ENCODE results near the gene CR2. TPM values are rescaled to one million over a fixed set of nuclear protein-coding genes. Genes with fewer than 3 reads are reported as not detected.
"Not testable (repeated sequence)": the region's sequence is repeated elsewhere in the genome, so short reads cannot be mapped to it uniquely, and the experiment has no call there.

The CR2 gene
- total RNA-seq, 1 donor from 2014 or later, result not detected

DNA sequence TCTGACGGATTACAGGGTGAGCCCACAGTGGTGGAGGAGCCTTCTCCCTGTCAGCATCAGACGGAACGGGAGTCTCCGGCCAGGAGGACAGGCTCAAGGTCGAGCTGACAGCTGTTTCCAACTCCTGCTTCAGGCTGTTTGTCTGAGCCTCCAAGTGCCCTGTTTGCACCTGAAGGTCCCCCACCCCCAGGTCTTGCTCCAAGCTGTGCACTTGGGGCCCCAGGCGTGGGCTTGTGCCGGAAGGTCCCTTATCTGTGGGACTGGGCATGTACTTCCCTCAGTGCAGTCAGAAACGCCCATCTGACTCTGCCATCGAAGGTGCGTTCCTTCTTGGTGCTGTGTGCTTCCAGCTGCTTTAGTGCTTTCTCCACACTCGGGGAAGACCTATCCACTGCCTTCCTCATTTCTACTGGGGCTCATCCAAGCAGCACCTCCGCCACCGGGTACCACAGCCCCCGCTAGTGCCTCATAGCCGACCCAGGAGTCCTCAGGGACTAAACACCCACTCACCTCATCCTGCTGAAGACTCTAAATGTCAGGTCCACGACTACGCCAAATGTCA lies 29.5 kb upstream of the CR2 start:
- Mint-ChIP-seq H3K4me3 (no peak overlapping the region), H3K27me3 (ENCODE audit: insufficient read depth) (peaks cover 19% of the 10 kb centered on the region), H3K9me3 (peaks cover 7% of the 10 kb centered on the region), H3K27ac (no peak overlapping the region), H3K4me1 (ENCODE audit: low read depth) (no peaks in the 10 kb centered on the region), H3K36me3 (ENCODE audit: low read depth) (no peaks in the 10 kb centered on the region)
- intact Hi-C loops (cut with micrococcal nuclease), result no loop called here
- DNase-seq (ENCODE audit: low spot score), result no peak

DNA sequence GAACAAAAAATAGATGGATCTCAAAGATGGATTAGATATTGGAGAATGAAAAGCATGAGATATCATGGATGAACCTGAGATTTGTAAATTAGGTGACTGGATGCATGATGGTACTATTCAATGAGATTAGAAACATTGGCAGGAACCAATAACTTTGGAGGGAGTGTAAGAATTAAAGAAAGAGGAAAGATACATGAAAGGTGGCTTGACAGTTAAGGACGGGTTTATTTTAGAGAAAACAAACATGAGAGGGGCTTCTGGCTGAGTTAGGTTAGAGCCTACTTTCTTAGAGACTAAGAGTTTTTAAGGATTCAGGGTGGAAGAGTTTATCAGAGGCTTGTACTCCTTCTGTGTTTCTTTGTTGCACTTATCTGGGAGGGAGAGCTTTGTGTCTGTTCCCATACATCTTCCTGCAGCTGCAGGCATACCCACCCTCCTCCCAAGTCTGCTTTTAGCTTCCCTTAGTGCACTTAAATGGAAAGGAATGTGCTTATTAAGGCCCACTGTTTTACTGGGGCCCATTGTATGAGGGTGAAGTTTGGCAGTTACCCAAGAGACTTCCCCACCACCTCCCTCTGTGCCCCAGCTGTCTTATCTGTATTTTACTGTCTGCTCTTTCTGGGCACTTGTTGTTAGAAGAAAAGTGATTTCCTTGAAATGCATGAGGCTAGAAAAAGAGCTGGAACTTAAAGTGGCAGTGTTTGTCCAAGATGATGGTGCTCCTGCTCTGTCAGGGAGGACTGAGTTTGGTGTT lies 26.1 kb upstream of the CR2 start:
- Mint-ChIP-seq H3K27me3 (ENCODE audit: insufficient read depth) (peaks cover 23% of the 10 kb centered on the region), H3K27ac (no peak overlapping the region), H3K4me3 (no peak overlapping the region), H3K4me1 (ENCODE audit: low read depth) (no peaks in the 10 kb centered on the region), H3K36me3 (ENCODE audit: low read depth) (no peaks in the 10 kb centered on the region), H3K9me3 (no peaks in the 10 kb centered on the region)
- intact Hi-C loops (cut with micrococcal nuclease), result no loop called here
- no peak for DNase-seq (ENCODE audit: low spot score)

DNA sequence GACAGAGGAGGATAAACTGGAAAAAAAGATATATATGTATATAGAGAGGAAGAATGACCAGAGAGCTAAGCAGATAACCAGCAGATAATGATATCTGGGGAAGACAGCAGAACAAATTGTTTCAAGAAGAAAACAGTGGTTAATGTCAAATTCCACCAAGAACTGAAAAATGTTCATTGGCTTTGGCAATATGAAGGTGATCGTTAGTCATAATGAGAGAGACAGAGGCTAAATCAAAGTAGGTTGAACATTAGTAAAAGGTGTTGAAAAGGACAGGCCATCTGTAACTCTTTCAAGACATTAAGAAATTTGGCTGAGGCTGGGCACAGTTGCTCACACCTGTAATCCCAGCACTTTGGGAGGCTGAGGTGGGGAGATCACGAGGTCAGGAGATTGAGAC lies 25.3 kb upstream of the CR2 start:
- no peak overlapping the region for H3K4me3 Mint-ChIP-seq
- intact Hi-C loops (cut with micrococcal nuclease), result no loop called here
- H3K36me3 Mint-ChIP-seq (ENCODE audit: low read depth), result no peaks in the 10 kb centered on the region
- H3K27me3 Mint-ChIP-seq (ENCODE audit: insufficient read depth), result peaks cover 23% of the 10 kb centered on the region
- no peak overlapping the region for H3K27ac Mint-ChIP-seq
- no peaks in the 10 kb centered on the region for H3K4me1 Mint-ChIP-seq (ENCODE audit: low read depth)
- no peak for DNase-seq (ENCODE audit: low spot score)
- H3K9me3 Mint-ChIP-seq, result no peaks in the 10 kb centered on the region

DNA sequence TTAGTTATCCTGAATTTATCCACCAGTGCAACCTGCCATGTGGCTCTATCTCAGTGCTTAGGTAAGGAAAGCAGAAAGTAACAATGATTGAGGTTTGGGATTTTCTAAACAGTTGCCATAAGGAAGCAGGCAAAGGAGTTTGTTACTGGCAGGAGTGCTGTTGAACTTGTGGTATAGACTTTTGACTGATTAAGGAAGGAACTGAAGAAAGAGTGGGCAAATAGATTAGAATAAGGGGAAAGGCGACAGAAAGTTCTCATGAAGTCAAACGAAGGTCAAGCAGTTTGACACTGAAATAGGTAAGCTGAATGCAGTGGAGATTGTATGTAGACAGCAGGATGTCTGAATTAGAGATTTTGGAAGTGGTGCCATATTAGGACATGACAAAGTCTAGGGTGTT lies 24.2 kb upstream of the CR2 start:
- Mint-ChIP-seq H3K27me3 (ENCODE audit: insufficient read depth) (peaks cover 23% of the 10 kb centered on the region), H3K9me3 (no peaks in the 10 kb centered on the region), H3K4me1 (ENCODE audit: low read depth) (no peaks in the 10 kb centered on the region), H3K36me3 (ENCODE audit: low read depth) (no peaks in the 10 kb centered on the region), H3K27ac (no peak overlapping the region), H3K4me3 (no peak overlapping the region)
- no peak for DNase-seq (ENCODE audit: low spot score)
- intact Hi-C loops (cut with micrococcal nuclease), result no loop called here

DNA sequence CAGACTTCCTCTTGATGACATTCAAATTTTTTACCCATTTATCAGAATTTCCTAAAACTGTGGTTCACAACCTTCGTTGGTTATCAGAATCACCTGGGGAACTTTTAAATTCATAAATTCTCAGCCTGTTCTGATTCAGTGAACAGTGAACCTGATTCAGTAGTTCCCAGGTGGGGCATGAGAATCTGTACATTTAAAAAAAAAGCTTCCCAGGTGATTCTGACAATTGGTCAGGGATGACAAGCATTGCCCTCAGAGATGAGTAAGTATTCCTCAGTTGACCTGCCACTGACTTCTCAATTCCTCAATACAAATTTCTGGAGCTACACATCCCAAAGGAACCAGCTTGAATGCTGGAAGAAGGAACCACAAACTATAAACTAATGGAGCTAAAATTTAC lies 23.5 kb upstream of the CR2 start:
- intact Hi-C loops (cut with micrococcal nuclease), result no loop called here
- Mint-ChIP-seq H3K4me3 (no peak overlapping the region), H3K9me3 (no peaks in the 10 kb centered on the region), H3K4me1 (ENCODE audit: low read depth) (peaks cover 1% of the 10 kb centered on the region), H3K27ac (no peak overlapping the region), H3K36me3 (ENCODE audit: low read depth) (no peaks in the 10 kb centered on the region), H3K27me3 (ENCODE audit: insufficient read depth) (peaks cover 25% of the 10 kb centered on the region)
- no peak for DNase-seq (ENCODE audit: low spot score)

DNA sequence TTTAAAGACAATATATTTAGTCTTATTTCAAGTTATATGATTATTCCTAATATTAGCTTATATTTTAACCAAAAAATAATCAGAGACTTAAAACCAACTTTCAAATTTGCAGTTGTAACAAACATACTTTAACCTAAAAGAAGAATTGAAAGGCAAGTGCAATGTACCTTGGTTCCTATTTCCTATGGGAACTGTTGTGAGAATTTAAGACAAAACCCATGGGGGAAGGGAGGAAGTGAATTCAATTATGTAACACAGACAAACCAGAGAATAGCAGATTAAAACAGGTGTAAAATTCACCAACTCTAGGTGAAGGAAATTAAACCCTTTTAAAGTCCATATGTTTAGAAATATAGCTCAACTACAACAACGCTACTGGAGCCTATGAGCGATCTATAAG lies 22.6 kb upstream of the CR2 start:
- Mint-ChIP-seq H3K4me3 (no peak overlapping the region), H3K9me3 (no peaks in the 10 kb centered on the region), H3K27me3 (ENCODE audit: insufficient read depth) (peaks cover 30% of the 10 kb centered on the region), H3K4me1 (ENCODE audit: low read depth) (peaks cover 6% of the 10 kb centered on the region), H3K36me3 (ENCODE audit: low read depth) (no peaks in the 10 kb centered on the region), H3K27ac (no peak overlapping the region)
- DNase-seq (ENCODE audit: low spot score), result no peak
- intact Hi-C loops (cut with micrococcal nuclease), result no loop called here

DNA sequence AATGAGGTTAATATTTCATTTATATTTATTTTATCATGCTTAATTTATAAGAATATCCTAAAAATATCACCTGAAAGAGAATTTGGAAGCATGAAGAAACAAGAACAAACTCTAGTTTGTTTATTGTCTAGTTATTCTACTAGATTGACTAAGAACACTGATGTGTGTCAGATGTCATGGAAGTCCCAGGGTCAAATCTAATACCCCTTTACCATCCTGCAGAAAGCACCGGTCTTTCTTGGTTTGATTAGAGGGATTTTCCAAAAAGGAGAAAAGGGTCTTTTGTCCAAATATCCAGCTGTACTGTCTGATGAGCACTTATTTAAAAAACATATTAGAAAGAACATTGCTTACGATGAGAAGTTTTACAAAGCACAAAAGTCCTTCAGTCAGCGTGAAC lies 20.7 kb upstream of the CR2 start:
- H3K36me3 Mint-ChIP-seq (ENCODE audit: low read depth), result no peaks in the 10 kb centered on the region
- H3K9me3 Mint-ChIP-seq, result no peaks in the 10 kb centered on the region
- peaks cover 26% of the 10 kb centered on the region for H3K27me3 Mint-ChIP-seq (ENCODE audit: insufficient read depth)
- H3K27ac Mint-ChIP-seq, result no peak overlapping the region
- intact Hi-C loops (cut with micrococcal nuclease), result no loop called here
- DNase-seq (ENCODE audit: low spot score), result no peak
- no peak overlapping the region for H3K4me3 Mint-ChIP-seq
- H3K4me1 Mint-ChIP-seq (ENCODE audit: low read depth), result peaks cover 6% of the 10 kb centered on the region

DNA sequence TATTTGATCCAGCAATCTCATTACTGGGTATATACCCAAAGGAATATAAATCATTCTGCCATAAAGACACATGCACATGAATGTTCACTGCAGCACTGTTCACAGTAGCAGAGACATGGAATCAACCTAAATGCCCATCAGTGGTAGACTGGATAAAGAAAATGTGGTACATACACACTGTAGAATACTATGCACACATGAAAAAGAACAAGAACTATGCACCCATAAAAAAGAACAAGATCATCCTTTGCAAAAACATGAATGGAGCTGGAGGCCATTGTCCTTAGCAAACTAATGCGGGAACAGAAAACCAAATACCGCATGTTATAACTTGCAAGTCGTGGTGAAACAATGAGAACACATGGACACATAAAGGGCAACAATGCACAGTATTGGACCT lies 17.4 kb upstream of the CR2 start:
- H3K27me3 Mint-ChIP-seq (ENCODE audit: insufficient read depth), result peaks cover 21% of the 10 kb centered on the region
- H3K4me1 Mint-ChIP-seq (ENCODE audit: low read depth); H3K27ac Mint-ChIP-seq; H3K36me3 Mint-ChIP-seq (ENCODE audit: low read depth); DNase-seq (ENCODE audit: low spot score); intact Hi-C loops (cut with micrococcal nuclease); H3K4me3 Mint-ChIP-seq; H3K9me3 Mint-ChIP-seq: not testable (repeated sequence)

DNA sequence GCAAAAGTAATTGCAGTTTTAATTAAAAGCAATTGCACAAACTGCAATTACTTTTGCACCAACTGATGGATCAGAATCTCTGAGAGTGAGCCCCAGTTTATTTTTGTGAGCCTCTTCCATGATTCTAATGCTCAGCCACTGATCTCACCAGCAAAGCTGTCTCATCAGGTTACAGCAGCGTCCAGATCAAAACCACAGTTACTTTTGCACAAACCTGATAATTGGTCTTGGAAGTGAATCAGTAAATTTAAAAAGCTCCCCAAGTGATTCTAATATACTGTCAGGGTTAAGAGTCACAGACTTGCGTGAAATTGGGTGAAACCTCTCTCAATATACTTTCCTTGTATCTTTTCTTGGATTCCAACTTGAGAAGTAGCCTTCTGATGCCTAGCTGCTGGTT lies 13.5 kb upstream of the CR2 start:
- no peak for DNase-seq (ENCODE audit: low spot score)
- intact Hi-C loops (cut with micrococcal nuclease), result no loop called here
- Mint-ChIP-seq H3K4me1 (ENCODE audit: low read depth) (peaks cover 5% of the 10 kb centered on the region), H3K9me3 (no peaks in the 10 kb centered on the region), H3K27ac (no peak overlapping the region), H3K27me3 (ENCODE audit: insufficient read depth) (peaks cover 33% of the 10 kb centered on the region), H3K36me3 (ENCODE audit: low read depth) (no peaks in the 10 kb centered on the region), H3K4me3 (no peak overlapping the region)

DNA sequence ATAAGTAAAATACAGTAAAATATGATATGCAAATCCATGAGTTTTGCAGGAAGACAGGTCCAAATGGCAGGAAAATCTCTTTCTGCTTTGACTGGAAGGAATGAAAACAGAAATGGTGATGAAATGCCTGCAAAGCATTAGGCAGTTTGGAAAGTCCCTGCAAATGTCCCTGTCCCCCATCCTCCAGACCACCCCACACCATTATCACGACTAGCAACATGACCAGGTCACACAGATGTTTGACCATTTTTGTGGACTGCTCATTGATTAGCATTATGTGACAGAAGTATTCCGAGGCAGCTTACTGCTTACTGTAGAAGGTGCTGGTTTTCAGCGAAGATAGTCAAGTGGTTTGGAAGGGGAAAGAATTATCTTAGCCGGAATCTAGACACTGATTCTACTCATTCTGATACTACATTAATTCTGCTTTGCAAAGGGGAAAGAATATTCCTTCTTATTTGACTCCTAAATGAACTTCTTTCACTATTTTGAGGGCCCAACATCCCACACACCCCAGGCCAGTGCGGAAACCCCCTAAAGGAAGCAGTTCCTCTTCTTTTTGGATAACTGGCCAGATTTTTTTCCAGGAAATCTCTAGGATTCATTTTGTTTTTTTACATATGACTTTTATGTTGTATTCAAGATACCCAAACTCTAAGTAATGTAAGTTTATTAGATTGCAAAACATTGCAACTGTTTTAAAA lies 9.5 kb upstream of the CR2 start:
- intact Hi-C loops (cut with micrococcal nuclease), result no loop called here
- H3K9me3 Mint-ChIP-seq, result no peaks in the 10 kb centered on the region

DNA sequence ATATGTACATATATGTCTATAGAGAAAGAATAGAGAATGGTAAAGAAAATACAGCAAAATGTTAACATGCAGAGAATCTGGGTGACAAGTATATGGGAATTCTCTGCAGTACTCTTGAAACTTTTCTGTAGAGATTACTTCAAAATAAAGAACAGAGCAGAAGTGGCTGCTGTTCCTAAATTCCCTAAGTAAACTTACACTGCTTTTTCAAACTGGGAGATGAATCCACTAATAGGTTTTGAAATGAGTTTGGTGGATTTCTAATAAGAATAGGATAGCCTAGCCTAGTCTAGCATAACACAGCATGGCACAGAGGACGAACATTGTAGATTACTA lies 450 bp upstream of the CR2 start:
- Mint-ChIP-seq H3K4me3 (peak overlapping the region; percentile 42), H3K4me1 (ENCODE audit: low read depth) (peaks cover 10% of the 10 kb centered on the region), H3K9me3 (no peaks in the 10 kb centered on the region), H3K27ac (no peak overlapping the region), H3K36me3 (ENCODE audit: low read depth) (no peaks in the 10 kb centered on the region), H3K27me3 (ENCODE audit: insufficient read depth) (peaks cover 49% of the 10 kb centered on the region)
- DNase-seq (ENCODE audit: low spot score), result no peak
- intact Hi-C loops (cut with micrococcal nuclease), result loop anchor here (2.0 kb wide), 2 partner anchors 41 to 45 kb away; no protein-coding TSS in a partner anchor

More for the DNA sequence above, 9.5 kb upstream of the CR2 start:
- Mint-ChIP-seq H3K36me3 (ENCODE audit: low read depth) (no peaks in the 10 kb centered on the region), H3K4me1 (ENCODE audit: low read depth) (no peaks in the 10 kb centered on the region), H3K4me3 (no peak overlapping the region), H3K27ac (no peak overlapping the region), H3K27me3 (ENCODE audit: insufficient read depth) (peaks cover 24% of the 10 kb centered on the region)
- DNase-seq (ENCODE audit: low spot score), result no peak

DNA sequence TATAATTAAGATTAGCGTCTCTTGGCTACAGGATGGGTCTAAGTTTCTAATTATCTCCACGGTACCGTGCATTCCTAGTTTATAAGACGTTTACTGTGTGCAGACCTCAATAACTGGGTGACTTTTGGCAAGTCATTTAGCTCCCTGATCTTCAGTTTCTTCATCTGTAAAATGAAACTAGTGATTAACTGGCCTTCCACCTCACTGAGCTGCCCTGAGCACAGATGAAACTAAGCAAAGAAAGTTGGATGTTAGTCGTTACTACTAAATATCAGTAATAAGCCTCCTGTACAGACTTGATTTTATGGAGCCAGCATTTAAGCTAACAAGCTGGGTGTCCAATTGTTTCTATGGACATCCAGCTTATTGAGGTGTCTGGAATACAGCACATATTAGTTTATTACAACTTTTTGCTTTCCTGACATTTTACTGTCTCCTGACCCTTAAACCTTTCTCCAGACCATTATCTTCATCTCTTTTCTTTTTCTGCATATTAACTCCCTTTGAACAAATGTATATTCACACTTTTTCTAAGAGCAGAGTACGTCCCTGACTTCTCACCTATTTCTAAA lies 1.1 kb downstream of the CR2 start:
- Mint-ChIP-seq H3K27me3 (ENCODE audit: insufficient read depth) (peaks cover 43% of the 10 kb centered on the region), H3K4me3 (no peak overlapping the region)
- intact Hi-C loops (cut with micrococcal nuclease), result loop anchor here (2.0 kb wide), 2 partner anchors 42 to 44 kb away; no protein-coding TSS in a partner anchor

DNA sequence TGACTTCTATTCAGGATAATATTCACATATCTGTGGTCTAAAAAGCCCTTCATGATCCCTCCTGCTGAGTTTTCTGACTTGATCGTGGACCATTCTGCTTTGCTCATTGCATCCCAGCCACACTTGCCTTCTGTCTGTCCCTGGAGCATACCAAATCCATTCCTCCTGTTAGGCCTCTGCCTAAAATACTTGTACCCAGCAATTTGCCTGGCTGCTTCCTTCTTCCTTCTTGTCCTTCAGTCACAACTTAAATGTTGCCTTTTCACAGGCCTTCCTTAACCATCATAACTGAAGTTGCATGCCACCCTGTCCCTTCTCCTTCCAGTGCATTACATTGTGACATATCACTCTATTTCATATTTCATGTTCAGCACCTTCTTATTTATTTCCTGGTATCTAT lies 4.3 kb downstream of the CR2 start:
- peaks cover 10% of the 10 kb centered on the region for H3K4me1 Mint-ChIP-seq (ENCODE audit: low read depth)
- peaks cover 16% of the 10 kb centered on the region for H3K27me3 Mint-ChIP-seq (ENCODE audit: insufficient read depth)
- DNase-seq (ENCODE audit: low spot score), result no peak
- intact Hi-C loops (cut with micrococcal nuclease), result no loop called here
- H3K27ac Mint-ChIP-seq, result no peak overlapping the region
- no peaks in the 10 kb centered on the region for H3K36me3 Mint-ChIP-seq (ENCODE audit: low read depth)
- no peak overlapping the region for H3K4me3 Mint-ChIP-seq
- no peaks in the 10 kb centered on the region for H3K9me3 Mint-ChIP-seq

More for the DNA sequence above, 1.1 kb downstream of the CR2 start:
- DNase-seq (ENCODE audit: low spot score), result no peak
- H3K27ac Mint-ChIP-seq, result no peak overlapping the region
- H3K36me3 Mint-ChIP-seq (ENCODE audit: low read depth), result no peaks in the 10 kb centered on the region
- peaks cover 10% of the 10 kb centered on the region for H3K4me1 Mint-ChIP-seq (ENCODE audit: low read depth)
- no peaks in the 10 kb centered on the region for H3K9me3 Mint-ChIP-seq

Measured in activated T-helper 1 cell treated with anti-CD3 and anti-CD28 coated beads, Interleukin-12 subunit alpha, Interleukin-12 subunit beta, Interleukin-2, Interleukin-4 antibody, amounts not matched to agents 30 ng/mL and 10 ng/mL and 1 ng/mL, durations not matched to agents 14 hours and 24 hours and 36 hours (primary cell).